ENCODE measurements around the gene PLAAT3.
"Not testable (repeated sequence)": the region's sequence is repeated elsewhere in the genome, so short reads cannot be mapped to it uniquely, and the experiment has no call there.

PLAAT3 gene

DNA sequence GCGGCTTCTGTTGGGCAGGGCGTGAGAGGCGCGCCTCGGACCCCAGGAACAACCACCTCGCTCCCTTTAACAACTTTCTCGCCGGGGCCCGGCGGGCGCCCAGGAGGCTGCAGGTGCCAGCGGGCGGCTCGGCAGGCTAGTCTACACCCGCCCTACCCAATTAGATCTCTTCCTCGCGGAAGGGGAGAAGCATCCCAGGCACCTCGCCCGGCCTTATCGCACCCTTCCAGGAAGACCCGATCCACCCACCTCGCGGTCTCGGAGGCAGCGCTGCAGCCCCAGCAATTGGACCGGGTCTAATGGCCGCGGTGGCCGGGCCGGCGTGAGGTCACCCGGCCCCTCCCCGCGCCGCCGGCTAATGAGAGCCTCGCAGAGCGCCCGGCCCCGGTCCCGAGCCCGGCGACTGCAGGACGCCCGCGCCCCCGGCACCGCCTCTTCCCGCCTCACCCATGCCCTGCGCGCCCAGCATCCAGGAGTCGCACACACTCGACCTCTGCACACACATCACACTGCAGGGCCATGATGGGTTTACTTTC, at the start of gene PLAAT3:
Gene PLAAT3, minus strand, starts transcription at position 298 of the 536 bp plus-strand sequence. CDS start 419 bp downstream, outside the sequence.
- FAIRE-seq (no peak), DNase-seq (ENCODE audit: insufficient read length, low spot score) (peak; percentile 67)

DNA sequence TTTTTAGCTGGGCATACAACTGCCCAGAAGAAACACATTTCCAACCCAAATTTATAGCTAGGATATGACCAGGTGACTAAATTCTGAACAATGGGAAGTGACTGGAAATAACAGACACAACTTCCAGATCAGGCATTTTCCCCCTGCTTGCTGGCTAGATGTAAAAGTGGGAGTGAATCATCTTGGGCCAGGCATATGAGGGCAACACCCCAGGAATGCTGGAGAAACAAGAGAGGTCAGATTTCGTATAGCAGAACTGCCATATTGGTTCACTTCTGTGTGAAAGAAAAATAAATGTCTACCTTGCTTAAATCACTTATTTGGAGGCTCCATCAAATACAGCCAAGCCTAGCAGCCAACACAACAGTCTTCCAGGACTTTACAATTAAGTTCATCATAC, 49.6 kb upstream of the PLAAT3 start:
- no peak for TF ChIP-seq POLR2A (IDR thresholded peaks at IDR 0.05; ENCODE audit: low read depth, low read length)
- peak; percentile 91 for FAIRE-seq
- peak; percentile 84 for DNase-seq (ENCODE audit: insufficient read length, low spot score)

More for the DNA sequence above, at the start of gene PLAAT3:
- peak; percentile 32; the same call in 1 of the 2 replicates for TF ChIP-seq POLR2A (IDR thresholded peaks at IDR 0.05; ENCODE audit: low read depth, low read length)

- no peak for TF ChIP-seq POLR2A (IDR thresholded peaks at IDR 0.05; ENCODE audit: low read depth, low read length)
- FAIRE-seq = no peak
- no peak for DNase-seq (ENCODE audit: insufficient read length, low spot score)
Measured at GRCh38 chr11:63660972-63661371, 46.7 kb upstream of the PLAAT3 start.

DNA sequence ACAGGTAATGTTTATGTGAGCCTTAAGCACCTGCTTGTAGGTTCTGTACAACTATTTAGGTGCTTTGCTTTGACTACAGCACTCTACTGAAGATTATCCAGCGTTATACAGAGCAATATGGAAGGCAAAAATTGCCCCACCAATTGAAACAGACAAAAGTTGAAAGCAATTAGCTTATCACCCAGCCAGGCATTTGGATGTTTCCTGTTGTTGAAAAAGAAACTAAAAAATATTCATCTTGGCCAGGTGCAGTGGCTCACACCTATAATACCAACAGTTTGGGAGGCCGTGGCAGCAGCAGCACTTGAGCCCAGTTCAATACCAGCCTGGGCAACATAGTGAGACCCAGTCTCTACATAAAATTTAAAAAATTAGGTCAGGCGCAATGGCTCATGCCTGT, 38.4 kb upstream of the PLAAT3 start:
- FAIRE-seq = no peak
- DNase-seq (ENCODE audit: insufficient read length, low spot score) = no peak
- no peak for TF ChIP-seq POLR2A (IDR thresholded peaks at IDR 0.05; ENCODE audit: low read depth, low read length)

DNA sequence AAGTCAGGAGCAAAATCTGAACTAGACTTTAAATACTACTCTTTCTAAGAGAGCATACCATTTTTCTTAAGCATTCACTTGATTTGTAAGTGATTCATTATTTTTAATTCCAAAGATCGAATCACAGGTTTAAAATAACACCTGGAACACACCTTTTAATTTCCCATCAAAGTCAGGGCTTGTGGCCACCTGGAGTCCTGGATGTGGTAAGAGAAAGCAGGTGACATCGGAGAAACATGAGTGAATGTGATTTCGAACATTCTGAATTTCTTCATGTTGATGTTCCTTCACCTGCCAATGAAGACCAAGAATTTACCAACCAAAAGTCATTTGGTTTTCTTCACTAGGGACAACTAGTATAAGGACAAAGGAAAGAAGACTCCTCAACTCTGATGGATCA, 29.0 kb upstream of the PLAAT3 start:
- TF ChIP-seq POLR2A (IDR thresholded peaks at IDR 0.05; ENCODE audit: low read depth, low read length) = no peak
- FAIRE-seq (peak; percentile 11), DNase-seq (ENCODE audit: insufficient read length, low spot score) (no peak)

DNA sequence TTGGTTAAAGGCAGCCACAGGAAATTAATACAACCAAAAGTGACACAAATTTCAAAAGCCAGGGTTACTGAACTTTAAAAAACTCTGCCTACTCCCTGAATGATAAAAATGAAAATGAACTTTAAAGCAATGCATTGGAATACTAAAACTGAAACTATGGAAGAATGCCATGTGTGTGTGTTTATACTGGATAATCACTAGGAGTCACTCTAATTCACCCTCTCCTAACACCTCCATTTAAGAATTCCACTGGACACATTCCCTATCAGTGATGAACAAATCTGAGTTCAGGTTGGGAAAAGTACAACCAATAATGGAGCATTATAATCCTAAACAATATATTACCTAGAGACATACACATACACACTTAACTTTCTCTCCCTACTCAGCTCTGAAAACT, 27.5 kb upstream of the PLAAT3 start:
- DNase-seq (ENCODE audit: insufficient read length, low spot score) (no peak), FAIRE-seq (peak; percentile 84)
- TF ChIP-seq POLR2A (IDR thresholded peaks at IDR 0.05; ENCODE audit: low read depth, low read length) = no peak

GRCh38 chr11:63639199-63639832, 25.1 kb upstream of the PLAAT3 start:
- no peak for DNase-seq (ENCODE audit: insufficient read length, low spot score)
- no peak for TF ChIP-seq POLR2A (IDR thresholded peaks at IDR 0.05; ENCODE audit: low read depth, low read length)
- no peak for FAIRE-seq

GRCh38 chr11:63638436-63638835, 24.2 kb upstream of the PLAAT3 start:
- FAIRE-seq; DNase-seq (ENCODE audit: insufficient read length, low spot score): not testable (repeated sequence)

- FAIRE-seq (peak; percentile 73), DNase-seq (ENCODE audit: insufficient read length, low spot score) (peak; percentile 61)
- TF ChIP-seq POLR2A (IDR thresholded peaks at IDR 0.05; ENCODE audit: low read depth, low read length) = no peak
Measured at GRCh38 chr11:63635762-63636465, 21.7 kb upstream of the PLAAT3 start.

- no peak for TF ChIP-seq POLR2A (IDR thresholded peaks at IDR 0.05; ENCODE audit: low read depth, low read length)
- FAIRE-seq = no peak
- DNase-seq (ENCODE audit: insufficient read length, low spot score) = no peak
Measured at GRCh38 chr11:63629426-63629825, 15.2 kb upstream of the PLAAT3 start.

DNA sequence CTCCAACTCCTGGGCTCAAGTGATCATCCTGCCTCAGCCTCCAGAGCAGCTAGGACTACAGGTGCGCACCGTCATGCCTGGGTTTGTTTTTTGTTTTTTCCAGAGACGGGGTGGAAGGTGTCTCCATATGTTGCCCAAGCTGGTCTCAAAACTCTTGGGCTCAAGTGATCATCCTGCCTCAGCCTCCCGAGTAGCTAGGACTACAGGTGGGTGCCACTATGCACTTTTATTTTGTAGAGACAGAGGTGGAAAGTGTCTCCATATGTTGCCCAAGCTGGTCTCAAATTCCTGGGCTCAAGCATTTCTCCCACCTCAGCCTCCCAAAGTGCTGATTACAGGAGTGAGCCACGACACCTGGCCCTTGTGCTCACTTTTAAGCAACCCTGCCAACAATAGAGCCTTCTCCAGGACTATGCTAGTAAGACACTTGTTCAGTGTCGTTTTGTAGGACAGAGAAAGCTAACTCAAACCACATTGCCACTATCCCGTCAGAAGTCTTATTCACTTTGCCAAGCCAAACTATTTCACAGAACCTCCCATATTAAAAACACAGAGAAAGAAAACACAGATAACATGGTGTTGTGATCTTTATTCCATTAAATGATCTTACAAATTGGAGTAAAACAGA, 9.4 kb upstream of the PLAAT3 start:
- TF ChIP-seq POLR2A (IDR thresholded peaks at IDR 0.05; ENCODE audit: low read depth, low read length) = no peak
- FAIRE-seq = no peak
- DNase-seq (ENCODE audit: insufficient read length, low spot score) = no peak

- no peak for DNase-seq (ENCODE audit: insufficient read length, low spot score)
- TF ChIP-seq POLR2A (IDR thresholded peaks at IDR 0.05; ENCODE audit: low read depth, low read length) = no peak
- no peak for FAIRE-seq
Measured at GRCh38 chr11:63622323-63622722, 8.1 kb upstream of the PLAAT3 start.

GRCh38 chr11:63621071-63621470, 6.8 kb upstream of the PLAAT3 start:
- TF ChIP-seq POLR2A (IDR thresholded peaks at IDR 0.05; ENCODE audit: low read depth, low read length) = no peak
- no peak for FAIRE-seq
- no peak for DNase-seq (ENCODE audit: insufficient read length, low spot score)

DNA sequence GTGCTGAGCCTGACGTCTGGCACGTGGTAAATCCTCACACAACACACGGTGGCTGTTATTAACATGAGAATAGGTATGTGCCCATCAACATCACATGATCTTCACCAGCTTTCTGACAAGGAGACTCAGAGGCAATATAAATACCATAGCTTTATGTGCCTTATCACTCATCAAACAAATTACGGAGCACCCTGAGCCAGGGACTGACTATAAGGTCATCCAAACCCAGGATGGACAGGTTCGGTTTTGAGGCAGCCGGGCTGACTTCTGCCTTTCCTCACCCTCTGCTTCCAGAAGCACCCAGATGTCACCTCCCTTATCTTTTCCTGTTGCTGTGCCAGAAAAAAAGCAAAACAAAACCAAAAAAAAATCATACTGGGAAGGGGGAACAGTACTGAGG, 5.7 kb upstream of the PLAAT3 start:
- DNase-seq (ENCODE audit: insufficient read length, low spot score) = no peak
- TF ChIP-seq POLR2A (IDR thresholded peaks at IDR 0.05; ENCODE audit: low read depth, low read length) = no peak
- FAIRE-seq = no peak

- not testable (repeated sequence) for DNase-seq (ENCODE audit: insufficient read length, low spot score); FAIRE-seq
Measured at GRCh38 chr11:63617686-63618085, 3.5 kb upstream of the PLAAT3 start.

All from H54 (cell line).